Measurements from ENCODE around the gene BRPF3.

GRCh38 chr6:36266913-36267644, 70.5 kb downstream of the BRPF3 start:
- no peak for TF ChIP-seq CTCF (IDR thresholded peaks at IDR 0.05 in 4 of 5, conservative IDR thresholded peaks at IDR 0.05 in 1 of 5)
- TF ChIP-seq POLR2A (IDR thresholded peaks at IDR 0.05), result no peak

Data from gastrocnemius medialis (tissue), 4 donors.